NCI-H1694 (cell line): ENCODE results near the gene RABGGTB.
"Not testable (repeated sequence)": the region's sequence is repeated elsewhere in the genome, so short reads cannot be mapped to it uniquely, and the experiment has no call there.

Experiments used
- DNase-seq: peaks from one replicate; lab custom pipeline; 2025; lab: John Stamatoyannopoulos, UW

RABGGTB gene

GRCh38 chr1:75785983-75786853 is at the start of gene RABGGTB:
Gene RABGGTB, plus strand, starts transcription at chr1:75786256. Its CDS starts 16 bp downstream, at chr1:75786272.
- peak; percentile 94 for DNase-seq

DNA sequence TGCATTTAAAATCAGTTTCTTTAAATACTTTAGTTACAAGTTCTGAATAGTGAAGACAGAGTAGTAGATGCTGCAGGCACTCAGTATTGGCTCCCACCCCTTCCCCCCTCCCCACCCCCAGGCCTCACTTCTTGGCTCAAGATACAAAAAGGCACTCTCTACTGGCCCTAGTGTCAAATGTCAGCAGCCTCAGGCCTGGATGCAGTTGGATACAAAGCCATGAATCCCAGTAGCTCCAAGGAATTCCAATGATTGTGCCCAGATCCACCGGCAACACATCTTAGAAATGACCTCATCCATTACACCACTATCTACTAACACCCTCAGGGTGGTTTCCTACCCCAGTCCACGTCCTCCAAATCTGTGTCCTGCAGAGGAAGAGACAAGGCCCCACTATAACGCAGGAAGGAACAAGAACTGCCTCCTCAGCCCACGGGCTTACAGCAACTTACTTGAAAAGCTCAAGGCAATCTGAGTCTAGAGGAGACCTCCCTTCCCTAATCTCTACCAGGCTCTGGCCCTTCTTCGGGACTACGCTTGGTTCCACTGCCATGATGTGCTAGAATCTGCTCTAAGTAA is 43.9 kb upstream of the RABGGTB start:
- no peak for DNase-seq

- DNase-seq: no peak
These were observed 40.8 kb upstream of the RABGGTB start for GRCh38 chr1:75745276-75745675.

- DNase-seq: not testable (repeated sequence)
These were observed 28.8 kb upstream of the RABGGTB start for GRCh38 chr1:75757210-75757609.

DNA sequence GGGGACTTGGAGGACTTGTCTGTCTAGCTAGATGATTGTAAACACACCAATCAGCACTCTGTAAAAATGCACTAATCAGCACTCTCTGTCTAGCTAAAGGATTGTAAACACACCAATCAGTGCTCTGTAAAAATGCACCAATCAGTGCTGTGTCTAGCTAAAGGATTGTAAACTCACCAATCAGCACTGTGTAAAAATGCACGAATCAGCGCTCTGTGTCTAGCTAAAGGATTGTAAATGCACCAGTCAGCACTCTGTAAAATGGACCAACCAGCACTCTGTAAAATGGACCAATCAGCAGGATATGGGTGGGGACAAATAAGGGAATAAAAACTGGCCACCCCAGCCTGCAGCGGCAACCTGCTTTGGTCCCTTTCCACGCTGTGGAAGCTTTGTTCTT is 27.5 kb upstream of the RABGGTB start:
- DNase-seq: not testable (repeated sequence)

DNA sequence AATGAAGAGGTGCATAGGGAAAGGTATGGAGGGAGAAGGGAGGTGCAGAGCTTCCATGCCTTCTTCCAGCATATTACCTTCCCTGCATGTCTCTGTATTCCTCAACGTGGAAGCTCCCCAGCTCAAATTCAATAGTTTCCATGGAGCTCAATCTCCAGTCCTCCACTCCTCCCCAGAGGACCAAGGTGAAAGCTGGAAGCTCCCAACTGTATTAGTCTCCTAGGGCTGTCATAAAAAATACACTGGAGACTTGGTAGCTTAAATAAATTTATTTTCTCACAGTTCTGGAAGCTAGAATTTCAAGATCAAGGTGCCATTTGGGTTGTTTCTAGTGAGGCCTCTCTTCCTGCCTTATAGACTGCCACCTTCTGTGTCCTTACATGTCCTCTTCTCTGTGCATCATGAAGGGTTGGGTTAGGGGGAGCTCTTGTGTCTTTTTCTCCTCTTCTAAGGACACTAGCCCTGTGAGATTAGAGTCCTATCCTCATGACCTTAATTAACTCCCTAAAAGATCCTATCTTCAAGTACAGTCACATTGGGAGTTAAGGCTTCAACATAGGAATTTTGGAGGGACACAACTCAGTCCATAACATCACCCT is 21.9 kb upstream of the RABGGTB start:
- DNase-seq: no peak

- no peak for DNase-seq
These were observed 20.2 kb upstream of the RABGGTB start for GRCh38 chr1:75765697-75766355.

GRCh38 chr1:75768016-75768415 is 18.0 kb upstream of the RABGGTB start:
- no peak for DNase-seq

DNA sequence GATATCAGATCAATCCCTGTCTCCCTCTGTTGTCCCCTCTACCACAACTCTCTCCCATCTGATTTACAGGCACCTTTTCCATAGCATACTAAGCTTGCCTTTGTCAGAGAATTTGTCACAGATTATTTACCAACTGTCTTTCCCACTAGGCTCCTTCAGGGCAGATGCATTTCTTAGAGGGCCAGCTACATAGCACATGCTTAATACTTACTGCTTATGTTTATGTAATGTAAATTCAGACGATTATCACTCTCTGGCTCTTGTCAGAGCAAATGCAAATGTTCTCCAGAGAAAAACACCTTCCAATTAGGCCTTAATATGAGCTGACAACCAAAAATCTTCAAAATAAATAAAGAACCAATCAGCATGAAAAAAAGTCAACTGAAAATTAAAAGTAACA is 15.3 kb upstream of the RABGGTB start:
- no peak for DNase-seq

DNA sequence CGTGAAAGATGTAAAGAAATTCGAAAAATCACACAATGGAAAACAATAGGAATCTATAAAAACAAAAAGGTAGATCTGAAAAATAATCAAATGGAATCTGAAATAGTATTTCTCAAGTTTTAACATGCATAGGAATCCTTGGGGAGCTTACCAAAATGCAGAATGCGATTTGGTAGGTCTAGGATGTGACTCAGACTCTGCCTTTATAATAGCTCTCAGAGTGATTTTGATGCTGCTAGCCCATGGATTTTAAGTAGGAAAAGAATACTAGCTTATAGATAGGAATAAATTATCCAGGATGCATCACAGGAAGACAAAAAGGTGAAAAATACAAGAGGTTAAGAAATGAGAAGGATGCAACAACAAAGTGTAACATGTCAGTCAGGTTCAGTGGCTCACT is 14.1 kb upstream of the RABGGTB start:
- no peak for DNase-seq

DNA sequence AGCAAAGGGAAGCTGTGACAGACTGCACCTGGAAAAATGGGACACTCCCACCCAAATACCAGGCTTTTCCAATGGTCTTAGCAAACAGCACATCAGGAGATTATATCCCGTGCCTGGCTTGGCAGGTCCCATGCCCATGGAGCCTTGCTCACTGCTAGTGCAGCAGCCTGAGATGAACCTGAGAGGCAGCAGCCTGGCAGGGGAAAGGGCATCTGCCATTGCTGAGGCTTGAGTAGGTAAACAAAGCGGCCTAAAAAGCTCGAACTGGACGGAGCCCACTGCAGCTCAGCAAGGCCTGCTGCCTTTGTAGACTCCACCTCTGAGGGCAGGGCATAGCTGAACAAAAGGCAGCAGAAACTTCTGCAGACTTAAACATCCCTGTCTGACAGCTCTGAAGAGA is 8.2 kb upstream of the RABGGTB start:
- DNase-seq: not testable (repeated sequence)

- not testable (repeated sequence) for DNase-seq
These were observed 7.4 kb upstream of the RABGGTB start for GRCh38 chr1:75778694-75779093.

DNA sequence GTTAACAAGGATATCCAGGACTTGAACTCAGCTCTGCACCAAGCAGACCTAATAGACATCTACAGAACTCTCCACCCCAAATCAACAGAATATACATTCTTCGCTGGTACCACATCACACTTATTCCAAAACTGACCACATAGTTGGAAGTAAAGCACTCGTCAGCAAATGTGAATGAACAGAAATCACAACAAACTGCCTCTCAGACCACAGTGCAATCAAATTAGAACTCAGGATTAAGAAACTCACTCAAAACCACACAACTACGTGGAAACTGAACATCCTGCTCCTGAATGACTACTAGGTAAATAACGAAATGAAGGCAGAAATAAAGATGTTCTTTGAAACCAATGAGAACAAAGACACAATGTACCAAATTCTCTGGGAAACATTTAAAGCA is 5.9 kb upstream of the RABGGTB start:
- DNase-seq: not testable (repeated sequence)

DNA sequence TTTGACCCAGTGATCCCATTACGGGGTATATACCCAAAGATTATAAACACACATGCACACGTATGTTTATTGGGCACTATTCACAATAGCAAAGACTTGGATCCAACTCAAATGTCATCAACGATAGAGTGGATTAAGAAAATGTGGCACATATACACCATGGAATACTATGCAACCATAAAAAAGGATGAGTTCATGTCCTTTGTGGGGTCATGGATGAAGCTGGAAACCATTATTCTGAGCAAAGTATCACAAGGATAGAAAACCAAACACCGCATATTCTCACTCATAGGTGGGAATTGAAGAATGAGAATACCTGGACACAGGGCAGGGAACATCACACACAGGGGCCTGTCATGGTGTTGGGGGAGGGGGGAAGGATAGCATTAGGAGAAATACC is 2.1 kb upstream of the RABGGTB start:
- not testable (repeated sequence) for DNase-seq

GRCh38 chr1:75785320-75785982 is 605 bp upstream of the RABGGTB start:
- DNase-seq: no peak

DNA sequence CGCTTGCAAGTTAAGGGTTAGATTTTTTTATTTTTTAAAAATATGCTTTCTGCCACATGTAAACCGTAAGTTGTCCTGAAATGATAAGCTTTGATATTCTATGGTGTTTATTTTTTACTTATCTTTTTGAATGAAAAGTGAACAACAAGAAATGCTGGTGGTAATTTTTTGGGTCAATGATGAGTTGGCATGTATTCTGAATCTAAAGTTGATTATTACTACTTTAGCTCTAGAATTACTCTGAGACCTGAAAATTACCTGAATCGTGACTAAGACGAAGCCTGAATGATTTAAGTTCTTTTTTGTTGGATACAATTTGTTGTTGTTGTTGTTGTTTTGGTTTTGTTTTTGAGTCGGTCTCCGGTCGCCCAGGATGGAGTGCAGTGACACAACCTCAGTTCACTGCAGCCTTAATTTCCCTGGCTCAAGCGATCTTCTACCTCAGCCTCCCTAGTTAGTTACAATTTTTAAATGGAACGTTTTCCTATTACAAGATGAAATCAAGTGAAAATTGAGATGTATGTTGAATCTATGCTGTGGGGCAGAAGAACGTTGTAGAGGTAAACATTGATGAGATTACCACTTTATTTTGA is 941 bp downstream of the RABGGTB start:
- no peak for DNase-seq

DNA sequence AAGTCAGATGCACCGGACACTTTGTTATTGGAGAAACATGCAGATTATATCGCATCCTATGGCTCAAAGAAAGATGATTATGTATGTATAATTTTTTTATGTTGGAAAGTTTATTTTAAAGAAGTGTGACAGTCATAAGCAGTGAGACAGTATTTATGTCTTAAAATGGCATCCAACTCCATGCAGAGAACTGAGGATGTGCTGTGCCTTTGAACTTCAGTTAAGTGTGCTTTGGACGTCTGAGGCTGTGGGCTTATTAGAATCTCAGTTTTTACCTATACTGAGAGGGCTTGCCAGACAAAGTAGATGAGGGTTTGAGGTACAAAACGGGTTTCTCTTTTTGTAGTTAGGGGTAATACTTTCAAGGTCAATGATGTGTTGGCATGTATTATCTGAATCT is 1.5 kb downstream of the RABGGTB start:
- no peak for DNase-seq

DNA sequence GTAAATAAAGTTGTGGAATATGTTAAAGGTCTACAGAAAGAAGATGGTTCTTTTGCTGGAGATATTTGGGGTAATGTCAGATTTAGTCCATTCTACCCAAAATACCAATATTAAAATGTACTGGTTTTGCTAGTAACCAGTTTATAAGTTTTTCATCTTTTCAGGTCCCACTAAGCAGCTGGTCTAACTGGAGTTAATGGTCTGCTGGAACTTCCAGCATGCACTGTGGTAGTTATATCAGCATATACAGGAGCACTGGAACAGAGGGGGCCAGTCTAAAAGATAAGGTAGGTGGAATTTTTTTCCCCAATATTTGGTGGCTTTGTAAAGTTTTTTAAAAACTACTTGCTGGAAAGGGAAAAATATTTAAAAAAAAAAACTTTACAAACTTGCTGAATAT is 3.9 kb downstream of the RABGGTB start:
- DNase-seq: no peak

GRCh38 chr1:75791022-75791421 is 5.0 kb downstream of the RABGGTB start:
- DNase-seq: no peak

DNA sequence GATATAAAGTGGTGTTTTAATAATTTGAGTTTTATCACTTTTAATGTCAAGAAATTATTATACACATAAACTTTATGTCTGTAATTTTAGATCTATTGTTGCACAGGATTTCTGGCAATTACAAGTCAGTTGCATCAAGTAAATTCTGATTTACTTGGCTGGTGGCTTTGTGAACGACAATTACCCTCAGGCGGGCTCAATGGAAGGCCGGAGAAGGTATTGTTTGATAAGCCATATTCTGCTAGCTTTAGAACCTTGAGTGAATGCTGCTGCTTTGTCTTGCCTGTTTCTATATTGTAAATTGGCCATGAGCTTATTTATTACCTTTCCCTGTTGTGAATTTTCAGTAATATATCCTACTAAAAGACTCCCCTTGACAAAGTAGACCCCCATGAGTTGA is 6.0 kb downstream of the RABGGTB start:
- DNase-seq: no peak

- DNase-seq: no peak
These were observed 8.3 kb downstream of the RABGGTB start for GRCh38 chr1:75794382-75794781.
